Inferior parietal cortex (tissue), 1 donor: ENCODE results near the gene DUSP28.
"Not testable (repeated sequence)": the region's sequence is repeated elsewhere in the genome, so short reads cannot be mapped to it uniquely, and the experiment has no call there.

Experiments
- DNase-seq: peaks from one replicate; pipeline ENCODE4 v3.0.0-alpha.2; 2016; ENCODE audit errors: extremely low spot score

DUSP28 gene

GRCh38 chr2:240560084-240560479, at the start of gene DUSP28:
DUSP28 (plus strand) TSS chr2:240560357; CDS start chr2:240560685, 328 bp downstream.
- peak; percentile 85 for DNase-seq

GRCh38 chr2:240510513-240511210, 49.5 kb upstream of the DUSP28 start:
- DNase-seq, result no peak

GRCh38 chr2:240511351-240512108, 48.6 kb upstream of the DUSP28 start:
- no peak for DNase-seq

GRCh38 chr2:240512109-240512485, 48.1 kb upstream of the DUSP28 start:
- no peak for DNase-seq

- DNase-seq, result no peak
These were observed 47.3 kb upstream of the DUSP28 start for GRCh38 chr2:240512666-240513535.

- DNase-seq, result peak; percentile 34
These were observed 46.4 kb upstream of the DUSP28 start for GRCh38 chr2:240513549-240514287.

- no peak for DNase-seq
These were observed 45.5 kb upstream of the DUSP28 start for GRCh38 chr2:240514631-240515030.

GRCh38 chr2:240517342-240517741, 42.8 kb upstream of the DUSP28 start:
- no peak for DNase-seq

- DNase-seq, result no peak
These were observed 41.2 kb upstream of the DUSP28 start for GRCh38 chr2:240518981-240519380.

- no peak for DNase-seq
These were observed 40.6 kb upstream of the DUSP28 start for GRCh38 chr2:240519396-240520129.

- no peak for DNase-seq
These were observed 39.8 kb upstream of the DUSP28 start for GRCh38 chr2:240520130-240520973.

- DNase-seq, result no peak
These were observed 39.2 kb upstream of the DUSP28 start for GRCh38 chr2:240520974-240521350.

GRCh38 chr2:240521885-240522284, 38.3 kb upstream of the DUSP28 start:
- DNase-seq, result not testable (repeated sequence)

GRCh38 chr2:240522406-240522805, 37.8 kb upstream of the DUSP28 start:
- DNase-seq, result no peak

GRCh38 chr2:240523451-240524281, 36.5 kb upstream of the DUSP28 start:
- DNase-seq, result no peak

- DNase-seq, result no peak
These were observed 35.0 kb upstream of the DUSP28 start for GRCh38 chr2:240524963-240525718.

- DNase-seq, result no peak
These were observed 34.4 kb upstream of the DUSP28 start for GRCh38 chr2:240525802-240526201.

- DNase-seq, result no peak
These were observed 33.6 kb upstream of the DUSP28 start for GRCh38 chr2:240526521-240526920.
